Measurements from ENCODE around the gene PKP2.

Gene PKP2

GRCh38 chr12:32860192-32860591 lies 36.4 kb downstream of the PKP2 start:
- no peak for DNase-seq

DNA sequence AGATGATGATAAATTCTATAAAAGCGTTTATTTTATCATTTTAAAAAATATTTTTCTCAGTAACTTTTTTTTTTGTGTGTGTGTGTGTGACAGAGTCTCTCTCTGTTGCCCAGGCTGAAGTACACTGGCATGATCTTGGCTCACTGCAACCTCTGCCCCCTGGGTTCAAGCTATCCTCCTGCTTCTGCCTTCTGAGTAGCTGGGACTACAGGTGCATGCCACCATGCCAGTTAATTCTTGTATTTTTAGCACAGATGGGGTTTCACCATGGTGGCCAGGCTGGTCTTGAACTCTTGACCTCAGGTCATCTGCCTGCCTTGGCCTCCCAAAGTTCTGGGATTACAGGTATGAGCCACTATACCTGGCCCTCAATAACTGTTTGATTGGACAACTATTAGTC lies 37.2 kb downstream of the PKP2 start:
- DNase-seq = no peak

- no peak for DNase-seq
These were observed 41.9 kb downstream of the PKP2 start for GRCh38 chr12:32854716-32855115.

DNA sequence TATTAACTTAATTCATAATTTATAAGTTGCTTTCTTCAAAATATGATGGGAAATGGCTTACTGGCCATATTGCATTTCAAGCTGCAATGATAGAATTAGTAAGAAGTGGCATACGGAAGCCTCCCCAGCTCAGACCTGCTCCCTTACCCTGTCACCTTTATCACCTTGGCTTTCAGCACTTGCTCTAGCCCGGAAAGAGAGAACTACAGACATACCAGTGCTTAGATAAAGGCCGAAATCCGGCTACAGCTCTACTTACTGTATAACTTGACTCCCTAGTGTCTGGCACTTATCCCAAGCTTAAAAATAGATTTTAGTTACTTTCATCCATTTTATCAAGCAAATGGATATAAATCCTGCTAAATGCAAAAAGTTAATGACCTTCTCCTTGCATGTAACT lies 42.5 kb downstream of the PKP2 start:
- DNase-seq = no peak

GRCh38 chr12:32847287-32847686 lies 49.3 kb downstream of the PKP2 start:
- DNase-seq = no peak

DNA sequence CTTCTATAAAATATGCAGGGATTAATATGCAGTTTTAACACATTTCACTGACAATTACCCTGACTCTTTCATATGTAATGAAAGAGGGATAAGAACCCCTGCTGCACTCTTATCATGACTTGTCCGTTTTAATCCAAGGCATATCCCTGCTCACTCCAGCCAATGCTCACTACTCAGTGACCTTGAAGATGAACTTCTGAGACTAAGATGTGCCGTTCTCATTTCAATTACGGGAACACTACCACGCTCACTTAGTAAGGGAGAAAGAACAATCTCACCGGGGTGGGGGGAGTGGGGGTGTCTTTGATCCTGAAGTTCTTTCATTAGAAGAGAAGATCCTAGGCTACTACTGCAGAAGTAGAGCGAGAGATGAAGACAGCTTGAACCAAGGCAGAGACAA lies 50.5 kb downstream of the PKP2 start:
- DNase-seq = no peak

- no peak for DNase-seq
These were observed 53.0 kb downstream of the PKP2 start for GRCh38 chr12:32843528-32844095.

GRCh38 chr12:32841061-32841460 lies 55.5 kb downstream of the PKP2 start:
- no peak for DNase-seq

DNA sequence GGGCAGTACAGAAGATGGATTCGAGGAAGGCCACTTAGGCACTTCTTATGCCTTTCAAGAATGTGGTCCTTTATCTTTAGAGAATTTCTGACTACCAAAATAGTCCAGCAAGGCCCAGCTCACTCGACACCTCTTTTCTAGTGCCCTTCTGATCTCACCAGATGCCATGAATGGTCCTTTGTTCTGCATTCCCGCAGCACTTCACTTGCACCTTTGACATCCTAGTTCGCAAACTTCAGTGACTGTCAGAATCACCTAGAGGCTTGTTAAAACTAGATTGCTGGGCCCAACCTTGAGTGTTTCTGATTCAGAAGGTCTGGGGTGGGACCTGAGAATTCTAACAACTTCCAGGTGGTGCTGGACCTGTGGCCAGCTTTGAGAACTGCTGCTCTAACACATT lies 56.7 kb downstream of the PKP2 start:
- no peak for DNase-seq

GRCh38 chr12:32837974-32838373 lies 58.6 kb downstream of the PKP2 start:
- DNase-seq = no peak

DNA sequence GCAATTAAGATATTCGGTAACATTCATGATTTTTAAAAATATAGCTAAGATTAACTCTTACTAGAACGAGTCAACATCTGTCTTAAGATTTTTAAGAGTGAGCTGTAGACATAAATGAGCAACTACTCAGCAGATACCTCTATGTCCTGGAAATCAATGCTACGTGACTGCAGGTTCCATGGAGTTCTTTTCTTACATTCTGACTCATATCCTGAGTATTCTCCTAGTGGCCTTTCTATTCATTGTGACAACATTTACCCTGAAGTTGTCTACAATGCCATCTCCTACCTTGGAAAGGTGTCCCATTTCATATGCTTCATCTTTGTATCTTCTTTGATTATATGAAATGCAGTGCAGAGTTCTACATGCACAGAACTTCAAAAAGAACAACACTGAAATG lies 59.9 kb downstream of the PKP2 start:
- DNase-seq = no peak

GRCh38 chr12:32834122-32834521 lies 62.5 kb downstream of the PKP2 start:
- no peak for DNase-seq

DNA sequence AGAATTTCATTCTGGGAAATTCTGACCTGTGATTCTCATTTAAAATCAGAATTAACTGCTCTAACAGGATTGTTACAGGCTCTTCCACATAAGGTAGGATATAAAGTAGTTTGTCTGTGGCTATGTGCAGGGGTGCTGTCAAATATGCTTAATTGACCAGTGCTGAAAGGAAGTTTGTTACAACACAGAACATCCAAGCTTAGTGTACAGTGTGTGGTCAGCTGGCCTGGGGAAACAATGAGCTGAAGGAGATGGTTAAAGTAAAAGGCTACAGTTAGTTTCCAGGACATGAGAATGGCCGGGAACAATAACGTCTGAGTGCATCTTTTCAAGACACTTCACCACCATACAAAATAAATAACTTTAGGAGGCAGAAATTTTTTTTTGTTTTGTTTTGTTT lies 68.0 kb downstream of the PKP2 start:
- no peak for DNase-seq

DNA sequence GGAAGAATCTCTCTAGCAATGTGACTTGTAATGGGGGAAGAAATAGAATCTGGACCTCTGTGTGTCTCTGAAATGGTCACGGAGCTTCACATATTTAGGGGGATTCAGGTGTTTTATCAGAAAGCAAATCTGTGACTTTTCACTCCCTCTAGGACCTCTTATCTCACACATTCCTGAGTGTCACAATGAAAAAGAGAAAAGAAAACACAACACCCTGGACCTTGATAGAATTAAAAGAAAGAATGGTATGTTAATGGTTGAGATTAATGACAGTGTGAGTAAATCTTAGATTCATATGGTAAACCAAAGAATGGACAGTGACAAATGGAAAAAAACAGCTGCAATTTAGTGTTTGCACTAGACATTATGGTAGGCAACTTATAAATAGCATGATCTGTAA lies 68.5 kb downstream of the PKP2 start:
- no peak for DNase-seq

GRCh38 chr12:32826807-32827412 lies 69.7 kb downstream of the PKP2 start:
- DNase-seq = no peak

- DNase-seq = no peak
These were observed 72.0 kb downstream of the PKP2 start for GRCh38 chr12:32824596-32824995.

- no peak for DNase-seq
These were observed 74.2 kb downstream of the PKP2 start for GRCh38 chr12:32822344-32822743.

DNA sequence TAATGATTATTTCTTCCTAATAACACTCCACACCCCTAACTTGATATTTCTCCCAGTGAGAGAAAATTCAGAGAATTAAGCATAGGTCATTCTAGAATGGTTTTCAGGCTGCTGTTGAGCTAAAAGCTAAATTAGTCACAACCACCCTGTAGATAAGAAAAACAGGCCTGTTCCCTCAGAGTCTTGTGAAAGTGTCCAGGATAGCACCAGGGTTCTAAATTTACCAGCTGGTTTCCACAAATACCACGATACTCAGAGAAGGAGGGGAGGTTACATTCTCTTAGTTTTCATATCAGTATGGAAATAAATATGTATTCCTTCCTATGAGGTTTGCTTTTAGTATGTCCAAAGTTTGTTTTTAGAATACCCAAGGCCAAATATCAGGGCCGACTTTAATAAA lies 74.9 kb downstream of the PKP2 start:
- DNase-seq = no peak

GRCh38 chr12:32821293-32821692 lies 75.3 kb downstream of the PKP2 start:
- DNase-seq = no peak

- no peak for DNase-seq
These were observed 76.1 kb downstream of the PKP2 start for GRCh38 chr12:32820376-32820931.

DNA sequence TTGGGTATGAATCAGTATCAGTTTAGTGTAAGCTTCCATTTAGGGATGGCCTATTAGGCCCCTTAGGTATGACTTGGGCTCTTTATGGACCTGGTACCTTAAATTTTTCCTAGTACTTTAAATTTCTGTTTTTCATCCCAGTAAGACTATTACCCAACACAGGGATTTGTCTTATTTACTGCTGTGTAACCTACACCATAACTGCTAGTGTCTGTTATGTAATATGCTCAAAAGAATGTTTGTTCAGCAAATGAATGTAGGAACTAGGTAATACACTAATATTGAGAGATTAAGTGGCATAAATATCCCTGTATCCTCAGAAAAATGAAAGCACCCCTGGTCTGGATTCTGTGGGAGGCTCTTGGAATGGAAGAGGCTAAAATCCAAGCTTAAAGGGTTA lies 77.2 kb downstream of the PKP2 start:
- DNase-seq = no peak

DNA sequence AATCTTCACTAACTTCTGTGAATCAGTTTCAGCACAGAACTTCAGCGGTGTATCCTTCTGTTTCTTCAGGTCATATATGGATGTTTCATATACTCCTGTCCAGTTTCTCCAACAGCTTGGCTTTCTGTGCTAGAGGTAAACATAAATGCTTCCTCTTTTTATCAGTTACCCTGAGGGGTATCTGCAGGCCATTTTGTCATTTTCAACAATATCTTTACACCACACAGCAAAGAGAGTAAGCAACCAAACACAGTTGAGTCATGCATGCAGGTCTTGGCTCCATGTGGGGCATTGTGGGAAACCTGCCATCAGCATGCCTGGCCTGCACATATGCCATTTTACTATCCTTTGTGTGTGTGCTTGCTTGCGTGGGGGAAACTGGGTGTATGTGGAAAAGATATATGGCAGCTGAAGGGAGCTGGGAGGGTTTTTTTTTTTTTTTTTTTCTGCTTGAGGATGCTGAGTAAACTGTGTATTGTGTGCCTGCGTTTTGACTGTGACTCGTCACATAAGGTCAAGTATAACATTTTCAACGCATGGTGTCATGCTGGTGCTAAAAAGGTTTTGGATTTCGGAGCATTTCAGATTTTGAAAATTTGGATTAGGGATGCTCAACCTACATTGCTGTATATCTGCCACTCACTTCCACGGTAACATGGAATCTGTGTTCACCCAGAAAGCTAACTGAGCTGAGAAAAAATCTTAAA lies 84.7 kb downstream of the PKP2 start:
- DNase-seq = no peak

DNA sequence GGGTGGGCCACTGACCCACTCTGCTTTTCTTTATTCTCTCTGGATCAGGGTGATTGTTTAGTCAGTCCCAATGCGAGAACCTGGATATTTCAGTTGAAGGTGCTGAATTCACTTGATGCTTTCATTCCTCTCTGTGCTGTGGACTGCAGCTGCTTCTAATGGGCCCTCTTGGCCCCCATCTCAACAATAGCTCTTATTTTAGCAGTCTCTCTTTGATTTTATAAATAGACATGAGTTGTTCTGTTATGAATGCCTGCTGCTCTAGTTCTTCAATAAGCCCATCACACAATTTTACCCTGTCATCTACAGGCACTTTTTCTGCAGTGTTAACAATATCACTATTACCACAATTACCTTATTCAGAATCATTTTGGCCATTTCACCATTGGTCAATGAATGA lies 86.7 kb downstream of the PKP2 start:
- DNase-seq = no peak

DNA sequence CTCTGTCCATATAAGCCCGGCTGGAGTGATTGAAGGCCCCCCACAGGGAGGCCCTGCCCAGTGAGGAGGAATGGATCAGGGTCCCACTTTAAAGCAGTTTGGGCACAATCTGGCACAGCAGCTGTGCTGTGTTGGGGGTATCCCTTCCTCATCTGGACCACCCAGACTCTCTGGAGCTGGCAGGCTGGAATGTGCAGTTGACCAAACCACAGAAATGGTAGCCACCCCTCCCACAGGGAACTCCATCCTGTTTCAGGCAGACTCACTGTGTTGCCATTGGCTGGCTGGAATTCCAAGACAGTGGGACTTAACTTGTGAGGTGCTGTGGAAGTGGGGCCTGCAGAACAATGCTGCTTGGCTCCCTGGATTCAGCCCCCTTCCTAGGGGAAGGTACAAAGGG lies 87.4 kb downstream of the PKP2 start:
- no peak for DNase-seq

All from activated CD4-positive, CD25-positive, alpha-beta regulatory T cell (primary cell).